PC-3 (cell line): ENCODE measurements around the gene HOXA6. TPM values are rescaled to one million over a fixed set of nuclear protein-coding genes. Genes with fewer than 3 reads are reported as not detected.

Experiments
- ATAC-seq: fragments of 200-7000 bp; cut with Tn5 transposase; 2 replicates; pipeline ENCODE4 v1.9.1; 2020; ENCODE audit warnings: mild to moderate bottlenecking, moderate library complexity
- BruUV-seq: library from RNA; stranded (reverse); fragments of 400-500 nt; replicated peaks from 2 replicates; lab custom pipeline; 2021; lab: Mats Ljungman, UMichigan
- CTCF ChIA-PET: fragments of 300-600 bp; sonication (Branson Sonifier 250); formaldehyde crosslinking; loops from one replicate; lab custom pipeline; 2022; ENCODE audit warnings: antibody characterized with exemption; lab: Charles Lee
- POLR2A ChIA-PET: fragments of 300-600 bp; sonication (Branson Sonifier 250); formaldehyde crosslinking; loops from one replicate; lab custom pipeline; 2022; ENCODE audit warnings: antibody characterized with exemption; ENCODE audit not compliant: unreplicated experiment; lab: Charles Lee
- DNase-seq: peaks from one replicate; pipeline ENCODE4 v3.0.0-alpha.2; 2015
- H2AFZ ChIP-seq: fragments of 300-600 bp; sonication (generic); 2 replicates; pipeline ENCODE4 v1.6.0; 2016; ENCODE audit warnings: antibody characterized with exemption, low read length
- H3F3A ChIP-seq: fragments of 300-600 bp; sonication (generic); one replicate; pipeline ENCODE4 v1.6.0; 2017; ENCODE audit warnings: antibody characterized with exemption, low read length, control low read depth, mild to moderate bottlenecking; ENCODE audit not compliant: unreplicated experiment
- H3K27ac ChIP-seq: fragments of 300-600 bp; sonication (generic); 2 replicates; pipeline ENCODE4 v1.5.1; 2016; ENCODE audit warnings: mild to moderate bottlenecking, low read length
- H3K27me3 ChIP-seq: fragments of 300-600 bp; sonication (generic); 2 replicates; pipeline ENCODE4 v1.6.1; 2016; ENCODE audit warnings: low read length, mixed read lengths
- H3K36me3 ChIP-seq: fragments of 300-600 bp; sonication (generic); 2 replicates; pipeline ENCODE4 v1.6.1; 2016; ENCODE audit warnings: low read depth, mixed run types, low read length, mixed read lengths
- H3K4me1 ChIP-seq: fragments of 300-600 bp; sonication (generic); 2 replicates; pipeline ENCODE4 v1.5.1; 2016; ENCODE audit warnings: low read length; ENCODE audit not compliant: insufficient read depth
- H3K4me2 ChIP-seq: fragments of 300-600 bp; sonication (generic); 2 replicates; pipeline ENCODE4 v1.6.0; 2016; ENCODE audit warnings: low read length
- H3K4me3 ChIP-seq: fragments of 300-600 bp; sonication (generic); 2 replicates; pipeline ENCODE4 v1.5.1; 2016; ENCODE audit warnings: mild to moderate bottlenecking, low read length, mixed read lengths
- H3K79me2 ChIP-seq: fragments of 300-600 bp; sonication (generic); 2 replicates; pipeline ENCODE4 v1.6.1; 2017; ENCODE audit warnings: low read length, mixed read lengths
- H3K9ac ChIP-seq: fragments of 300-600 bp; sonication (generic); 2 replicates; pipeline ENCODE4 v1.6.0; 2016; ENCODE audit warnings: mild to moderate bottlenecking, low read length
- H3K9me2 ChIP-seq: fragments of 300-600 bp; sonication (generic); replicated peaks from 2 replicates; pipeline ENCODE4 v1.6.1; 2016; ENCODE audit warnings: mixed run types, low read length, mixed read lengths
- H3K9me3 ChIP-seq: fragments of 300-600 bp; sonication (generic); 2 replicates; pipeline ENCODE4 v1.6.1; 2016; ENCODE audit warnings: low read length, mixed read lengths
- H4K20me1 ChIP-seq: fragments of 300-600 bp; sonication (generic); 2 replicates; pipeline ENCODE4 v1.6.1; 2016; ENCODE audit warnings: low read length, mixed read lengths
- CTCF ChIP-seq: fragments of 300-600 bp; sonication (generic); conservative IDR thresholded peaks from 2 replicates; pipeline ENCODE4 v1.5.1; 2017; ENCODE audit warnings: antibody characterized with exemption, low read depth, mild to moderate bottlenecking, low read length
- EZH2 ChIP-seq: fragments of 300-600 bp; sonication (generic); IDR thresholded peaks from one replicate; pipeline ENCODE4 v1.6.1; 2017; ENCODE audit warnings: antibody characterized with exemption, mild to moderate bottlenecking, low read length; ENCODE audit not compliant: unreplicated experiment
- EZH2phosphoT487 ChIP-seq: fragments of 300-600 bp; sonication (generic); IDR thresholded peaks from 2 replicates; pipeline ENCODE4 v1.6.1; 2018; ENCODE audit warnings: mild to moderate bottlenecking, antibody characterized with exemption, low read length, borderline replicate concordance
- intact Hi-C: fragments of 100-400 bp; cut with micrococcal nuclease; formaldehyde crosslinking; loops from 2 replicates; pipeline ENCODE4 v1.9.0; 2023
- total RNA-seq: library from RNA; depleted of rRNA; stranded (reverse); fragments of >200 nt; gene quantifications from 2 replicates; pipeline ENCODE4 v1.2.3, GENCODE V29; 2014

The HOXA6 gene
- total RNA-seq, 1 experiment from 2014 or later: 8.3 TPM

GRCh38 chr7:27124902-27125689, 22.5 kb downstream of the HOXA6 start:
- no peaks in the 10 kb centered on the region for H4K20me1 ChIP-seq
- ATAC-seq (no peak), DNase-seq (no peak)
- intact Hi-C loops: no loop called here
- H3K9me3 ChIP-seq: no peaks in the 10 kb centered on the region
- H3K27me3 ChIP-seq: no peaks in the 10 kb centered on the region
- POLR2A ChIA-PET: no interaction called here
- TF ChIP-seq CTCF (no peak), EZH2 (no peak), EZH2phosphoT487 (no peak)
- H3K4me1 ChIP-seq: 0 out of 2 replicates have a peak, but pooled peaks cover 10% of the 10 kb centered on the region
- no peak overlapping the region for H3K4me2 ChIP-seq
- peaks cover 26% of the 10 kb centered on the region for H3K79me2 ChIP-seq
- no peaks in the 10 kb centered on the region for H3F3A ChIP-seq
- H3K36me3 ChIP-seq: no peaks in the 10 kb centered on the region
- no TSS peak for BruUV-seq
- H3K4me3 ChIP-seq: no peak overlapping the region
- H3K9ac ChIP-seq: no peak overlapping the region
- no peak overlapping the region for H2AFZ ChIP-seq
- H3K27ac ChIP-seq: no peak overlapping the region
- no peaks in the 10 kb centered on the region for H3K9me2 ChIP-seq
- CTCF ChIA-PET: no interaction called here

- H3K27me3 ChIP-seq: no peaks in the 10 kb centered on the region
- H3K4me3 ChIP-seq: no peak overlapping the region
- no TSS peak for BruUV-seq
- H2AFZ ChIP-seq: no peak overlapping the region
- TF ChIP-seq CTCF (no peak), EZH2phosphoT487 (no peak), EZH2 (no peak)
- ATAC-seq (no peak), DNase-seq (no peak)
- no peaks in the 10 kb centered on the region for H3F3A ChIP-seq
- H3K9ac ChIP-seq: no peak overlapping the region
- POLR2A ChIA-PET: no interaction called here
- intact Hi-C loops: no loop called here
- H3K9me3 ChIP-seq: no peaks in the 10 kb centered on the region
- H4K20me1 ChIP-seq: no peaks in the 10 kb centered on the region
- no peak overlapping the region for H3K4me2 ChIP-seq
- no peaks in the 10 kb centered on the region for H3K9me2 ChIP-seq
- CTCF ChIA-PET: no interaction called here
- H3K79me2 ChIP-seq: peaks cover 20% of the 10 kb centered on the region
- H3K27ac ChIP-seq: no peak overlapping the region
- 0 out of 2 replicates have a peak, but pooled peaks cover 4% of the 10 kb centered on the region for H3K4me1 ChIP-seq
- no peaks in the 10 kb centered on the region for H3K36me3 ChIP-seq
Measured at GRCh38 chr7:27124096-27124901, 23.3 kb downstream of the HOXA6 start.
